PC-3 (cell line): Measurements from ENCODE around the gene SLC6A20. TPM values are rescaled to one million over a fixed set of nuclear protein-coding genes. Genes with fewer than 3 reads are reported as not detected.

Source experiments
- ATAC-seq: fragments of 200-7000 bp; cut with Tn5 transposase; 2 replicates; pipeline ENCODE4 v1.9.1; 2020; ENCODE audit warnings: mild to moderate bottlenecking, moderate library complexity
- BruUV-seq: library from RNA; stranded (reverse); fragments of 400-500 nt; replicated peaks from 2 replicates; lab custom pipeline; 2021; lab: Mats Ljungman, UMichigan
- CTCF ChIA-PET: fragments of 300-600 bp; sonication (Branson Sonifier 250); formaldehyde crosslinking; loops from one replicate; lab custom pipeline; 2022; ENCODE audit warnings: antibody characterized with exemption; lab: Charles Lee
- POLR2A ChIA-PET: fragments of 300-600 bp; sonication (Branson Sonifier 250); formaldehyde crosslinking; loops from one replicate; lab custom pipeline; 2022; ENCODE audit warnings: antibody characterized with exemption; ENCODE audit not compliant: unreplicated experiment; lab: Charles Lee
- DNase-seq: peaks from one replicate; pipeline ENCODE4 v3.0.0-alpha.2; 2015
- H2AFZ ChIP-seq: fragments of 300-600 bp; sonication (generic); 2 replicates; pipeline ENCODE4 v1.6.0; 2016; ENCODE audit warnings: antibody characterized with exemption, low read length
- H3F3A ChIP-seq: fragments of 300-600 bp; sonication (generic); one replicate; pipeline ENCODE4 v1.6.0; 2017; ENCODE audit warnings: antibody characterized with exemption, low read length, control low read depth, mild to moderate bottlenecking; ENCODE audit not compliant: unreplicated experiment
- H3K27ac ChIP-seq: fragments of 300-600 bp; sonication (generic); 2 replicates; pipeline ENCODE4 v1.5.1; 2016; ENCODE audit warnings: mild to moderate bottlenecking, low read length
- H3K27me3 ChIP-seq: fragments of 300-600 bp; sonication (generic); 2 replicates; pipeline ENCODE4 v1.6.1; 2016; ENCODE audit warnings: low read length, mixed read lengths
- H3K36me3 ChIP-seq: fragments of 300-600 bp; sonication (generic); 2 replicates; pipeline ENCODE4 v1.6.1; 2016; ENCODE audit warnings: low read depth, mixed run types, low read length, mixed read lengths
- H3K4me1 ChIP-seq: fragments of 300-600 bp; sonication (generic); 2 replicates; pipeline ENCODE4 v1.5.1; 2016; ENCODE audit warnings: low read length; ENCODE audit not compliant: insufficient read depth
- H3K4me2 ChIP-seq: fragments of 300-600 bp; sonication (generic); 2 replicates; pipeline ENCODE4 v1.6.0; 2016; ENCODE audit warnings: low read length
- H3K4me3 ChIP-seq: fragments of 300-600 bp; sonication (generic); 2 replicates; pipeline ENCODE4 v1.5.1; 2016; ENCODE audit warnings: mild to moderate bottlenecking, low read length, mixed read lengths
- H3K79me2 ChIP-seq: fragments of 300-600 bp; sonication (generic); 2 replicates; pipeline ENCODE4 v1.6.1; 2017; ENCODE audit warnings: low read length, mixed read lengths
- H3K9ac ChIP-seq: fragments of 300-600 bp; sonication (generic); 2 replicates; pipeline ENCODE4 v1.6.0; 2016; ENCODE audit warnings: mild to moderate bottlenecking, low read length
- H3K9me2 ChIP-seq: fragments of 300-600 bp; sonication (generic); replicated peaks from 2 replicates; pipeline ENCODE4 v1.6.1; 2016; ENCODE audit warnings: mixed run types, low read length, mixed read lengths
- H3K9me3 ChIP-seq: fragments of 300-600 bp; sonication (generic); 2 replicates; pipeline ENCODE4 v1.6.1; 2016; ENCODE audit warnings: low read length, mixed read lengths
- H4K20me1 ChIP-seq: fragments of 300-600 bp; sonication (generic); 2 replicates; pipeline ENCODE4 v1.6.1; 2016; ENCODE audit warnings: low read length, mixed read lengths
- EZH2 ChIP-seq: fragments of 300-600 bp; sonication (generic); IDR thresholded peaks from one replicate; pipeline ENCODE4 v1.6.1; 2017; ENCODE audit warnings: antibody characterized with exemption, mild to moderate bottlenecking, low read length; ENCODE audit not compliant: unreplicated experiment
- EZH2phosphoT487 ChIP-seq: fragments of 300-600 bp; sonication (generic); IDR thresholded peaks from 2 replicates; pipeline ENCODE4 v1.6.1; 2018; ENCODE audit warnings: mild to moderate bottlenecking, antibody characterized with exemption, low read length, borderline replicate concordance
- intact Hi-C: fragments of 100-400 bp; cut with micrococcal nuclease; formaldehyde crosslinking; loops from 2 replicates; pipeline ENCODE4 v1.9.0; 2023
- total RNA-seq: library from RNA; depleted of rRNA; stranded (reverse); fragments of >200 nt; gene quantifications from 2 replicates; pipeline ENCODE4 v1.2.3, GENCODE V29; 2014
- TF ChIP-seq, protein P1 (sequence below): fragments of 300-600 bp; sonication (generic); conservative IDR thresholded peaks from 2 replicates; pipeline ENCODE4 v1.5.1; 2017; ENCODE audit warnings: antibody characterized with exemption, low read depth, mild to moderate bottlenecking, low read length

The SLC6A20 gene
- total RNA-seq, 1 experiment from 2014 or later: not detected

GRCh38 chr3:45785605-45786150 lies 10.7 kb downstream of the SLC6A20 start:
- Histone ChIP-seq H3F3A (no peaks in the 10 kb centered on the region), H3K27ac (no peak overlapping the region), H3K9ac (no peak overlapping the region), H3K4me3 (no peak overlapping the region), H3K9me2 (no peaks in the 10 kb centered on the region), H3K9me3 (peaks cover 6% of the 10 kb centered on the region; the same call in 1 of the 2 replicates), H3K27me3 (no peaks in the 10 kb centered on the region), H3K4me1 (no peaks in the 10 kb centered on the region), H2AFZ (no peak overlapping the region), H3K36me3 (no peaks in the 10 kb centered on the region), H4K20me1 (no peaks in the 10 kb centered on the region), H3K4me2 (no peak overlapping the region), H3K79me2 (no peaks in the 10 kb centered on the region)
- ChIA-PET POLR2A (no interaction called here), CTCF (no interaction called here)
- DNase-seq (no peak), ATAC-seq (no peak)
- intact Hi-C loops: no loop called here
- BruUV-seq: no TSS peak
- TF ChIP-seq EZH2phosphoT487: no peak
- no peak for TF ChIP-seq EZH2
- TF ChIP-seq, protein P1, sequence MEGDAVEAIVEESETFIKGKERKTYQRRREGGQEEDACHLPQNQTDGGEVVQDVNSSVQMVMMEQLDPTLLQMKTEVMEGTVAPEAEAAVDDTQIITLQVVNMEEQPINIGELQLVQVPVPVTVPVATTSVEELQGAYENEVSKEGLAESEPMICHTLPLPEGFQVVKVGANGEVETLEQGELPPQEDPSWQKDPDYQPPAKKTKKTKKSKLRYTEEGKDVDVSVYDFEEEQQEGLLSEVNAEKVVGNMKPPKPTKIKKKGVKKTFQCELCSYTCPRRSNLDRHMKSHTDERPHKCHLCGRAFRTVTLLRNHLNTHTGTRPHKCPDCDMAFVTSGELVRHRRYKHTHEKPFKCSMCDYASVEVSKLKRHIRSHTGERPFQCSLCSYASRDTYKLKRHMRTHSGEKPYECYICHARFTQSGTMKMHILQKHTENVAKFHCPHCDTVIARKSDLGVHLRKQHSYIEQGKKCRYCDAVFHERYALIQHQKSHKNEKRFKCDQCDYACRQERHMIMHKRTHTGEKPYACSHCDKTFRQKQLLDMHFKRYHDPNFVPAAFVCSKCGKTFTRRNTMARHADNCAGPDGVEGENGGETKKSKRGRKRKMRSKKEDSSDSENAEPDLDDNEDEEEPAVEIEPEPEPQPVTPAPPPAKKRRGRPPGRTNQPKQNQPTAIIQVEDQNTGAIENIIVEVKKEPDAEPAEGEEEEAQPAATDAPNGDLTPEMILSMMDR: no peak

DNA sequence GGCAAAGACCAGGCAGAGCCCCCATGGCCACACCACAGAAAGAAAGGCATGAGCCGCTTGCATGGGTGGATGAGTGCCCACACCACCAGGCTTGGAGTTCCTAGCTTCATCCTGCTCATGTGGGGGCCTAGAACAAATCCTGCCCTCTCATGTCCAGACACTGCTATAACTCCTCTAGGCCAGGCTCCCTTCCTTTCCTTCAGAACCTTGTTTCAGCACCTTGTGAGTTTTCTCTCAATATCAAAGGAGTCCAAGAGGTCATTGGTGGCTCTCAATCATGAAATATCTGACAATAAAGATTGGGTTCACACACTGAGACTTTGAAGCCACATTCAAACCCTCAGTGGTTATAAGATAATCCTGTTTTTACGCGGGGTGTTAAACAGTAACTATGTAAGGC lies 12.7 kb downstream of the SLC6A20 start:
- H3K4me2 ChIP-seq: no peak overlapping the region
- no peak overlapping the region for H2AFZ ChIP-seq
- H4K20me1 ChIP-seq: no peaks in the 10 kb centered on the region
- BruUV-seq: no TSS peak
- POLR2A ChIA-PET: no interaction called here
- intact Hi-C loops: no loop called here
- no peak for ATAC-seq
- no peaks in the 10 kb centered on the region for H3K36me3 ChIP-seq
- no peaks in the 10 kb centered on the region for H3K4me1 ChIP-seq
- no peaks in the 10 kb centered on the region for H3F3A ChIP-seq
- no peaks in the 10 kb centered on the region for H3K9me2 ChIP-seq
- H3K79me2 ChIP-seq: no peaks in the 10 kb centered on the region
- TF ChIP-seq EZH2phosphoT487 (no peak), EZH2 (no peak)
- TF ChIP-seq, protein P1: 0 out of 2 replicates have a peak, but pooled peaks have one; percentile 19
- H3K27ac ChIP-seq: no peak overlapping the region
- CTCF ChIA-PET: interaction anchor here (0.6 kb wide), 1 partner anchor 295 kb away, joined by 3 read pairs; no protein-coding TSS in a partner anchor
- no peak overlapping the region for H3K9ac ChIP-seq
- no peak for DNase-seq
- H3K27me3 ChIP-seq: no peaks in the 10 kb centered on the region
- H3K4me3 ChIP-seq: no peak overlapping the region
- no peaks in the 10 kb centered on the region for H3K9me3 ChIP-seq

GRCh38 chr3:45782381-45782780 lies 14.0 kb downstream of the SLC6A20 start:
- ChIA-PET POLR2A (no interaction called here), CTCF (no interaction called here)
- H3K27me3 ChIP-seq: no peaks in the 10 kb centered on the region
- no peak overlapping the region for H2AFZ ChIP-seq
- no peak for DNase-seq
- H3K9me3 ChIP-seq: no peaks in the 10 kb centered on the region
- no peak overlapping the region for H3K27ac ChIP-seq
- H3K4me2 ChIP-seq: no peak overlapping the region
- H3K79me2 ChIP-seq: no peaks in the 10 kb centered on the region
- H3K9me2 ChIP-seq: no peaks in the 10 kb centered on the region
- ATAC-seq: no peak
- H3K4me1 ChIP-seq: no peaks in the 10 kb centered on the region
- no peaks in the 10 kb centered on the region for H3K36me3 ChIP-seq
- H3K4me3 ChIP-seq: no peak overlapping the region
- TF ChIP-seq EZH2 (no peak), EZH2phosphoT487 (no peak)
- TF ChIP-seq, protein P1: no peak
- intact Hi-C loops: no loop called here
- H4K20me1 ChIP-seq: no peaks in the 10 kb centered on the region
- H3F3A ChIP-seq: no peaks in the 10 kb centered on the region
- no TSS peak for BruUV-seq
- H3K9ac ChIP-seq: no peak overlapping the region
